GM18951 (cell line): ENCODE results near the gene ZNF212.
A peak's percentile ranks its signal among the peaks of the same experiment; 100 is the strongest.
"Not testable (repeated sequence)": the region's sequence is repeated elsewhere in the genome, so short reads cannot be mapped to it uniquely, and the experiment has no call there.

Experiments used
- POLR2A ChIP-seq: IDR thresholded peaks from 4 replicates; pipeline ENCODE4 v1.6.1; 2011; ENCODE audit warnings: mild to moderate bottlenecking; ENCODE audit not compliant: insufficient read length, insufficient read depth; ENCODE audit errors: extremely low read depth
- in situ Hi-C: fragments of 300-500 bp; cut with MboI; formaldehyde crosslinking; loops from one replicate; pipeline ENCODE4 v1.12.0; 2022; ENCODE audit warnings: low sequenced_read_pairs, mixed read lengths, inconsistent platforms; ENCODE audit not compliant: unreplicated experiment

ZNF212 gene

GRCh38 chr7:149252378-149252777, 12.9 kb downstream of the ZNF212 start:
- no peak for TF ChIP-seq POLR2A
- in situ Hi-C loops = no loop called here

- in situ Hi-C loops = no loop called here
- no peak for TF ChIP-seq POLR2A
These were observed 14.2 kb downstream of the ZNF212 start for GRCh38 chr7:149253665-149254064.

GRCh38 chr7:149254181-149254858, 14.9 kb downstream of the ZNF212 start:
- in situ Hi-C loops = no loop called here
- no peak for TF ChIP-seq POLR2A

- in situ Hi-C loops = no loop called here
- TF ChIP-seq POLR2A = no peak
These were observed 15.7 kb downstream of the ZNF212 start for GRCh38 chr7:149255174-149255573.

GRCh38 chr7:149256568-149256967, 17.1 kb downstream of the ZNF212 start:
- in situ Hi-C loops = no loop called here
- TF ChIP-seq POLR2A = no peak

- TF ChIP-seq POLR2A = no peak
- in situ Hi-C loops = no loop called here
These were observed 17.7 kb downstream of the ZNF212 start for GRCh38 chr7:149257146-149257545.

- in situ Hi-C loops = no loop called here
These were observed 21.9 kb downstream of the ZNF212 start for GRCh38 chr7:149261316-149261828.

GRCh38 chr7:149261829-149262617, 22.6 kb downstream of the ZNF212 start, which contains the start of gene ZNF783:
Gene ZNF783, plus strand, starts transcription at chr7:149262196. Its CDS starts 138 bp downstream, at chr7:149262334.
- peak; percentile 56 for TF ChIP-seq POLR2A
- in situ Hi-C loops = no loop called here

More at GRCh38 chr7:149261316-149261828, 21.9 kb downstream of the ZNF212 start:
- no peak for TF ChIP-seq POLR2A

- in situ Hi-C loops = no loop called here
These were observed 27.0 kb downstream of the ZNF212 start for GRCh38 chr7:149266451-149266850.

GRCh38 chr7:149267733-149268132, 28.3 kb downstream of the ZNF212 start:
- no peak for TF ChIP-seq POLR2A
- in situ Hi-C loops = no loop called here

More at GRCh38 chr7:149266451-149266850, 27.0 kb downstream of the ZNF212 start:
- no peak for TF ChIP-seq POLR2A

GRCh38 chr7:149274424-149274823, 35.0 kb downstream of the ZNF212 start:
- in situ Hi-C loops = not testable (repeated sequence)

GRCh38 chr7:149277871-149278270, 38.4 kb downstream of the ZNF212 start:
- TF ChIP-seq POLR2A = no peak
- in situ Hi-C loops = no loop called here

GRCh38 chr7:149278396-149278795, 38.9 kb downstream of the ZNF212 start:
- TF ChIP-seq POLR2A = no peak
- in situ Hi-C loops = no loop called here

GRCh38 chr7:149279111-149279743, 39.8 kb downstream of the ZNF212 start:
- in situ Hi-C loops = no loop called here
- TF ChIP-seq POLR2A = no peak

- no peak for TF ChIP-seq POLR2A
- in situ Hi-C loops = no loop called here
These were observed 40.7 kb downstream of the ZNF212 start for GRCh38 chr7:149280151-149280550.
